Stimulated activated CD8-positive, alpha-beta memory T cell treated with anti-CD3 and anti-CD28 coated beads, Interleukin-4, amount 100 ng/mL, for 4 hours (primary cell): ENCODE results near the gene RAB33A.
A peak's percentile ranks its signal among the peaks of the same experiment; 100 is the strongest.

Source experiments
- DNase-seq, 2 donors: peaks; one replicate each; pipeline ENCODE4 v3.0.0-alpha.2; 2020; ENCODE audit warnings: low read depth in 2 of 2, low spot score in 1 of 2

Gene RAB33A

GRCh38 chrX:130171446-130172126 lies at the start of gene RAB33A:
Gene RAB33A, plus strand, starts transcription at chrX:130171962. Its CDS starts 101 bp downstream, at chrX:130172063.
- no peak for DNase-seq

- DNase-seq: no peak
Measured at GRCh38 chrX:130124577-130124976, 47.2 kb upstream of the RAB33A start.

- DNase-seq: no peak
Measured at GRCh38 chrX:130125091-130125874, 46.5 kb upstream of the RAB33A start.

GRCh38 chrX:130130990-130131389 lies 40.8 kb upstream of the RAB33A start:
- DNase-seq: no peak

- DNase-seq: no peak
Measured at GRCh38 chrX:130136496-130136895, 35.3 kb upstream of the RAB33A start.

- DNase-seq: no peak
Measured at GRCh38 chrX:130136961-130137360, 34.8 kb upstream of the RAB33A start.

GRCh38 chrX:130139474-130140201 lies 32.1 kb upstream of the RAB33A start:
- DNase-seq: no peak

- no peak for DNase-seq
Measured at GRCh38 chrX:130144509-130144908, 27.3 kb upstream of the RAB33A start.

- DNase-seq: no peak
Measured at GRCh38 chrX:130145123-130145522, 26.6 kb upstream of the RAB33A start.

GRCh38 chrX:130147631-130148030 lies 24.1 kb upstream of the RAB33A start:
- DNase-seq: no peak

- DNase-seq: no peak
Measured at GRCh38 chrX:130155564-130155963, 16.2 kb upstream of the RAB33A start.

- no peak for DNase-seq
Measured at GRCh38 chrX:130158311-130158710, 13.5 kb upstream of the RAB33A start.

- no peak for DNase-seq
Measured at GRCh38 chrX:130159776-130160175, 12.0 kb upstream of the RAB33A start.

GRCh38 chrX:130162094-130162735 lies 9.5 kb upstream of the RAB33A start:
- DNase-seq: no peak

- DNase-seq: no peak
Measured at GRCh38 chrX:130163398-130163797, 8.4 kb upstream of the RAB33A start.

- no peak for DNase-seq
Measured at GRCh38 chrX:130165181-130165702, 6.5 kb upstream of the RAB33A start.

GRCh38 chrX:130165703-130166502 lies 5.9 kb upstream of the RAB33A start, which contains the start of gene AIFM1:
Gene AIFM1, minus strand, starts transcription at chrX:130165841. Its CDS starts 185 bp downstream, at chrX:130165656.
- DNase-seq: peak; percentile 60 to 75

- DNase-seq: no peak
Measured at GRCh38 chrX:130166503-130166777, 5.3 kb upstream of the RAB33A start.

GRCh38 chrX:130167040-130167439 lies 4.7 kb upstream of the RAB33A start:
- no peak for DNase-seq

- peak; percentile 19 to 22 for DNase-seq
Measured at GRCh38 chrX:130170752-130171445, 863 bp upstream of the RAB33A start.
